OCI-LY7 (cell line): ENCODE results near the gene KDM8. TPM values are rescaled to one million over a fixed set of nuclear protein-coding genes. Genes with fewer than 3 reads are reported as not detected.

ENCODE experiments used
- BruUV-seq: library from RNA; stranded (reverse); fragments of 400-500 nt; replicated peaks from 2 replicates; lab custom pipeline; 2021; lab: Mats Ljungman, UMichigan
- CTCF ChIA-PET: fragments of 300-600 bp; sonication (Branson Sonifier 250); formaldehyde crosslinking; loops from one replicate; lab custom pipeline; 2022; ENCODE audit warnings: antibody characterized with exemption; ENCODE audit not compliant: unreplicated experiment; lab: Charles Lee
- POLR2A ChIA-PET: fragments of 300-600 bp; sonication (Branson Sonifier 250); formaldehyde crosslinking; loops from one replicate; lab custom pipeline; 2022; ENCODE audit warnings: antibody characterized with exemption; lab: Charles Lee
- DNase-seq: peaks from one replicate; pipeline ENCODE4 v3.0.0-alpha.2; 2015; ENCODE audit warnings: low spot score
- H2AFZ ChIP-seq: fragments of 200-600 bp; sonication (generic), shearing (Covaris generic); 2 replicates; pipeline ENCODE4 v1.6.1; 2014; ENCODE audit warnings: mild to moderate bottlenecking, antibody characterized with exemption, low read length, moderate library complexity
- H3K27ac ChIP-seq: fragments of 200-600 bp; sonication (generic); 2 replicates; pipeline ENCODE4 v1.5.1; 2014; ENCODE audit warnings: mixed run types, low read depth, mild to moderate bottlenecking, moderate library complexity, low read length, inconsistent platforms; ENCODE audit not compliant: poor library complexity, severe bottlenecking
- H3K36me3 ChIP-seq: fragments of 200-600 bp; sonication (generic); 2 replicates; pipeline ENCODE4 v1.6.1; 2014; ENCODE audit warnings: mild to moderate bottlenecking, antibody characterized with exemption, low read length, moderate library complexity, mixed read lengths; ENCODE audit not compliant: insufficient read depth
- H3K4me1 ChIP-seq: fragments of 200-600 bp; sonication (generic); 2 replicates; pipeline ENCODE4 v1.5.1; 2014; ENCODE audit warnings: mild to moderate bottlenecking, low read length; ENCODE audit not compliant: insufficient read depth, poor library complexity, severe bottlenecking
- H3K4me2 ChIP-seq: fragments of 200-600 bp; sonication (generic); 2 replicates; pipeline ENCODE4 v1.6.1; 2014; ENCODE audit warnings: mild to moderate bottlenecking, low read length
- H3K4me3 ChIP-seq: fragments of 200-600 bp; sonication (generic); 2 replicates; pipeline ENCODE4 v1.5.1; 2014; ENCODE audit warnings: mild to moderate bottlenecking, low read depth, low read length; ENCODE audit not compliant: poor library complexity, severe bottlenecking
- H3K79me2 ChIP-seq: fragments of 200-600 bp; sonication (generic); 2 replicates; pipeline ENCODE4 v1.6.1; 2016; ENCODE audit warnings: low read depth, mild to moderate bottlenecking, low read length, moderate library complexity, mixed read lengths; ENCODE audit not compliant: insufficient read depth
- H3K9me2 ChIP-seq: fragments of 200-600 bp; sonication (generic); 2 replicates; pipeline ENCODE4 v1.6.1; 2016; ENCODE audit warnings: mild to moderate bottlenecking, low read length, mixed read lengths; ENCODE audit not compliant: insufficient read depth
- H3K9me3 ChIP-seq: fragments of 200-600 bp; sonication (generic); 2 replicates; pipeline ENCODE4 v1.6.1; 2014; ENCODE audit warnings: mild to moderate bottlenecking, mixed run types, low read length, mixed read lengths
- H4K20me1 ChIP-seq: fragments of 200-600 bp; sonication (generic); 2 replicates; pipeline ENCODE4 v1.6.1; 2014; ENCODE audit warnings: mild to moderate bottlenecking, antibody characterized with exemption, low read length, moderate library complexity, mixed read lengths; ENCODE audit not compliant: insufficient read depth
- CTCF ChIP-seq: fragments of 200-600 bp; sonication (generic); conservative IDR thresholded peaks from 2 replicates; pipeline ENCODE4 v1.5.1; 2014; ENCODE audit warnings: mild to moderate bottlenecking, antibody characterized with exemption, low read length, moderate library complexity, mixed read lengths
- EZH2phosphoT487 ChIP-seq: fragments of 200-600 bp; sonication (generic); IDR thresholded peaks from 2 replicates; pipeline ENCODE4 v1.6.1; 2018; ENCODE audit warnings: low read depth, borderline replicate concordance, mild to moderate bottlenecking, mixed run types, antibody characterized with exemption, low read length, moderate library complexity, mixed read lengths
- intact Hi-C: fragments of 100-400 bp; cut with micrococcal nuclease; formaldehyde crosslinking; loops from one replicate; pipeline ENCODE4 v1.10.0; 2022; ENCODE audit not compliant: unreplicated experiment
- total RNA-seq, 2 experiments: library from RNA; depleted of rRNA in 1 of 2; stranded (reverse); fragments of >200 nt in 1 of 2; shearing (Covaris generic) in 1 of 2; gene quantifications; 2 replicates each; pipeline ENCODE4 v1.2.3, GENCODE V29; 2014 to 2022

KDM8 gene
- total RNA-seq, 2 experiments from 2014 or later = 14.2 to 14.5 TPM

DNA sequence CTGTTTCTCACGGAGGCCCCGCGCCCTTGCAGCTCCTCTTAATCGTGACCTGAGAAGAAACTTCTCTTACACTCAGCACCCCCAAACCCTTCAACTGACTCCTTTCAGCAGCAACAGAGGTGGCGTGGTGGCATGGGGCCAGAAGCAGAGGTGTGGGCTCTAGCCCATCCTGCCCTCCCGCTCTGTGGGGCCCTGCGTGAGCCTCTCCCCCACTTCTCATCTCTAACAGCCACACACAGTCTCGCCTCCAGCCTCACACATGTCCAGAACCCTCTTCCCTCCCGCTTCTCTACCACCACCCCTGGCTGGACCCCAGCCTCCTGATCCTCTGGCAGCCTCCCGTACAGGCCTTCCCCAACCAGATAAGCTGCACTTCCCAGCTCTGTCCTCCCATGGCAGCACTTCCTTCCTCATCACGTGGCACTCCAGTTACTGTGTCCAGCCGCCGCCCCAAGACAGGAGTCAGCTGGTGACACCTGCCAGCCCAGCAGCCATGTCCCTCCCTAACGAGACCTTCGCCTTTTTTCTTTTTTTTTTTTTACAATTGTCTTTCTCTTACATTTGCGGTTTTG lies 34.8 kb downstream of the KDM8 start:
- Histone ChIP-seq H3K4me3 (no peak overlapping the region), H3K27ac (peak overlapping the region; percentile 36), H3K4me1 (peaks cover 45% of the 10 kb centered on the region), H3K9me3 (no peaks in the 10 kb centered on the region), H3K9me2 (no peaks in the 10 kb centered on the region), H3K36me3 (peaks cover 15% of the 10 kb centered on the region; the same call in 1 of the 2 replicates), H3K79me2 (no peaks in the 10 kb centered on the region), H4K20me1 (no peaks in the 10 kb centered on the region), H2AFZ (peak overlapping the region; percentile 65; the same call in 1 of the 2 replicates), H3K4me2 (peak overlapping the region; percentile 53)
- POLR2A ChIA-PET = interaction anchor here (0.7 to 1.7 kb wide), 3 partner anchors 26 to 61 kb away, joined by 3 to 6 read pairs (median 3); partner anchors contain the start of gene KDM8
- CTCF ChIA-PET = interaction anchor here (0.6 kb wide), 1 partner anchor 121 kb away, joined by 5 read pairs; no protein-coding TSS in a partner anchor
- TF ChIP-seq CTCF (no peak), EZH2phosphoT487 (no peak)
- BruUV-seq = no TSS peak
- intact Hi-C loops = no loop called here
- DNase-seq = peak; percentile 23

DNA sequence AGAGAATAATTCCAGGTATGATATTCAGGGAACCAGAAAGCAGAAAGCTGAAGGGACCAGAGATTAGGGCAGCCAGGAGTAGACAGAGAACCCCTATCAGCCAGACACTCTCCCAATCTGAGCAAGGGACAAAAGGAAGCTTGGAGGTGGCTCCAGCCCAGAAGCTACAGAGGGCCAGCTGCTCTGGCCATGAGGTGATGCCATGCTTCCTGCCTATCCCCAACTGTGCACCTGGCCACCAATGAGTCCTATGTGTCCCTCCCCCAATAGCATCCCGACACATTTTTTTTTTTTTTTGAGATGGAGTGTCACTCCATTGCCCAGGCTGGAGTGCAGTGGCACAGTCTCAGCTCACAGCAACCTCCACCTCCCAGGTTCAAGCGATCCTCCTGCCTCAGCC lies 35.3 kb downstream of the KDM8 start:
- Histone ChIP-seq H3K36me3 (peaks cover 11% of the 10 kb centered on the region; the same call in 1 of the 2 replicates), H4K20me1 (no peaks in the 10 kb centered on the region), H3K79me2 (no peaks in the 10 kb centered on the region), H3K4me3 (no peak overlapping the region), H3K9me3 (no peaks in the 10 kb centered on the region), H3K4me2 (peak overlapping the region; percentile 53), H3K9me2 (no peaks in the 10 kb centered on the region), H3K27ac (no peak overlapping the region), H3K4me1 (peaks cover 40% of the 10 kb centered on the region), H2AFZ (no peak overlapping the region; the same call in 1 of the 2 replicates)
- ChIA-PET CTCF (no interaction called here), POLR2A (interaction anchor here (0.7 to 1.3 kb wide), 2 partner anchors 10 to 61 kb away, joined by 3 read pairs; no protein-coding TSS in a partner anchor)
- no TSS peak for BruUV-seq
- no peak for DNase-seq
- TF ChIP-seq EZH2phosphoT487 (no peak), CTCF (no peak)
- intact Hi-C loops = no loop called here

- BruUV-seq = no TSS peak
- Histone ChIP-seq H3K36me3 (peaks cover 7% of the 10 kb centered on the region; the same call in 1 of the 2 replicates), H3K9me2 (no peaks in the 10 kb centered on the region), H3K4me3 (no peak overlapping the region), H4K20me1 (no peaks in the 10 kb centered on the region), H3K27ac (no peak overlapping the region), H3K79me2 (no peaks in the 10 kb centered on the region), H3K4me2 (no peak overlapping the region), H3K4me1 (peaks cover 36% of the 10 kb centered on the region), H3K9me3 (no peaks in the 10 kb centered on the region), H2AFZ (no peak overlapping the region)
- ChIA-PET CTCF (no interaction called here), POLR2A (interaction anchor here (0.7 to 1.3 kb wide), 2 partner anchors 10 to 62 kb away, joined by 3 read pairs; no protein-coding TSS in a partner anchor)
- DNase-seq = no peak
- intact Hi-C loops = no loop called here
- no peak for TF ChIP-seq CTCF
- no peak for TF ChIP-seq EZH2phosphoT487
Measured at GRCh38 chr16:27239026-27239425, 35.7 kb downstream of the KDM8 start.
